NCI-H1048 (cell line): ENCODE measurements around the gene USO1.
"Not testable (repeated sequence)": the region's sequence is repeated elsewhere in the genome, so short reads cannot be mapped to it uniquely, and the experiment has no call there.

Experiments
- DNase-seq: peaks from one replicate; lab custom pipeline; 2025; lab: John Stamatoyannopoulos, UW

USO1 gene

DNA sequence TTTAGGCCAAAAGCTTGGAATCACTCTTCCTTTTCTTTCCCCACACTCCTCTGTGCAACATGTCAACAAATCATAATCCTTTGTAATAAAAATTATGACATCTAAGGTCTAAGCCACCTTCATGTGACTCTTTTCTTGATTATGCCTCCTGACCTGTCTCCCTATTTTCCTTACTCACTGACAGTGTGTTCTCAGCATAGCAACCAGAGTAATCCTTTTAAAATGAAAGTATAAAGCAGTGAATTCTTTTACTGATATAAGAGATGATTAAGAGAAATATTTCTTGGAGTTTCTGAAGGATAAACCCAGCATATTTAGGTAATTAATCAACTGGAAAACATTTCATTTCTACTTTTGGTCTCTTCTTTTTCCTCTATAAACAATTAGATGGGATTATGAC lies 44.7 kb downstream of the USO1 start:
- DNase-seq = no peak

GRCh38 chr4:75771607-75772006 lies 47.2 kb downstream of the USO1 start:
- no peak for DNase-seq

- DNase-seq = no peak
These were observed 53.2 kb downstream of the USO1 start for GRCh38 chr4:75777589-75777988.

DNA sequence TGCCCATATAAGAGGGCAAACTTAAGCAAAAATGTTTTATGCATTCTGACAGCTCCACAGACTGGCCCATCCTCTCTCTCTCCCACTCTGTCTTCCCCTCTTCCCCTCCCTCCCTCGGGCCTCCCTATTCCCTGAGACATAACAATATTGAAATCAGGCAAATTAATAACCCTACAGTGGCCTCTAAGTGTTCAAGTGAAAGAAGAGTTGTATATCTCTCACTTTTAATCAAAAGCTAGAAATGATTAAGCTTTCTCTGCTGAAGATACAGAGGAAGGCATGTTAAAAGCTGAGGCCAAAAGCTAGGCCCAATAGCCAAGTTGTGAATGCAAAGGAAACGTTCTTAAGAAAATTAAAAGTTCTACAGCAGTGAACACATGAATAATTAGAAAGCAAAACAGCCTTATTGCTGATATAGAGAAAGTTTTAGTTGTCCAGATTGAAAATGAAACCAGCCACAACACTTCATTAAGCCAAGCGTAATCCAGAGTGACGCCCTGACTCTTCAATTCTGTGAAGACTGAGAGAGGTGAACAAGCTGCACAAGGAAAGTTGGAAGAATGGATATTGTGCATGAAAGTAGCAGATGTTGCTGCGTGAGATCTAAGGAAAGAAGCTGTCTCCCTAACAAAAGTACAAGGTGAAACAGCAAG lies 54.9 kb downstream of the USO1 start:
- DNase-seq = no peak

DNA sequence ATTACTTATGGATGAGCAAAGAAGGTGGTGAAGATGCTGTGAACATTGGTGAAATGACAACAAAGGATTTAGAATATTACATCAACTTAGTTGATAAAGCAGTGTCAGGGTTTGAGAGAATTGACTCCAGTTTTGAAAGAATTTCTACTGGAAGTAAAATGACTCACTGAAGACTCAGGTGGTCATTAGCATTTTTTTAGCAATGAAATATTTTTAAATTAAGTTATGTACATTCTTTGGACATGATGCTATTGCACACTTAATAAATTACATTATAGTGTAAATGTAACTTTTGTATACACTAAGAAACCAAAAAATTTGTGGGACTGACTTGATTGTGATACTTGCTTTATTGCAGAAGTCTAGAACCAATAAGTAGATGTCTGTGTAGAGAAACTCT lies 56.9 kb downstream of the USO1 start:
- no peak for DNase-seq

GRCh38 chr4:75786526-75786925 lies 62.1 kb downstream of the USO1 start:
- DNase-seq = no peak

- no peak for DNase-seq
These were observed 62.6 kb downstream of the USO1 start for GRCh38 chr4:75786938-75787337.

DNA sequence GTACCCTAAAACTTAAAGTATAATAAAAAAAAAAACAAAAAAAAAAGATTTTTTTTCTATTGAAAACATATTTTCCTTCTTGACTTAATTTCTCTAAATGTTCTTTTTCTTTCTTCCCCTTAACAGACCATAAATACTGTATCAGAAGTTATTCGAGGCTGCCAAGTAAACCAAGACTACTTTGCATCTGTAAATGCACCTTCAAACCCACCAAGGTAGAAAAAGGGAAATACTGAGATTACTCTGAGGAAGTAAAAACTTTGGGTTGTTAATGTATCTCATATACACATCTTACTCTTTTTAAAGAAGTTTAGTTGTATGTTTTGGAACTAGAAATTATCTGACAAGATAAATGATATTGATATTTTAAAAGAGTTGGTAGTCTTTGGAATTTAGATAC lies 65.6 kb downstream of the USO1 start:
- DNase-seq = no peak

GRCh38 chr4:75800972-75801371 lies 76.6 kb downstream of the USO1 start:
- no peak for DNase-seq

- not testable (repeated sequence) for DNase-seq
These were observed 81.7 kb downstream of the USO1 start for GRCh38 chr4:75806035-75806434.

DNA sequence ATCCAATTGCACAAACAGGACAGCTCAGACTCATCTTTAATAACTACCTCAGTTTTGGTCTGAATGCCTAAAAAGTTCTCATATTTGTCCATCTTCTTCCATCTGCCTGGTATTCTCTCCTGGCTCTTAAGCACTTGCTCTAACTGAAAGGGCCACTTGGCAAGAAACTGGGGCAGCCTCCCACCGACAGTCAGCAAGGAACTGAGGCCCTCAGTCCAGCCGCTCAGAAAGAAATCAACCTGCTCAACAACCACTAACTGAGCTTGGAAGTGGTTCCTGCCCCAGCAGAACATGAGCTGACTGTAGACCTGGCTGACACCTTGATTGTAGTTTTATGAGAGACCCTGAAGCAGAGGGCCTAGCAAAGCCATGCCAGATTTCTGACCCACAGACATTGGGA lies 93.5 kb downstream of the USO1 start:
- DNase-seq = no peak

- DNase-seq = no peak
These were observed 94.7 kb downstream of the USO1 start for GRCh38 chr4:75819121-75819520.

GRCh38 chr4:75820197-75820596 lies 95.8 kb downstream of the USO1 start:
- DNase-seq = no peak

GRCh38 chr4:75820676-75821075 lies 96.3 kb downstream of the USO1 start:
- DNase-seq = no peak

GRCh38 chr4:75821216-75821615 lies 96.8 kb downstream of the USO1 start:
- DNase-seq = no peak

DNA sequence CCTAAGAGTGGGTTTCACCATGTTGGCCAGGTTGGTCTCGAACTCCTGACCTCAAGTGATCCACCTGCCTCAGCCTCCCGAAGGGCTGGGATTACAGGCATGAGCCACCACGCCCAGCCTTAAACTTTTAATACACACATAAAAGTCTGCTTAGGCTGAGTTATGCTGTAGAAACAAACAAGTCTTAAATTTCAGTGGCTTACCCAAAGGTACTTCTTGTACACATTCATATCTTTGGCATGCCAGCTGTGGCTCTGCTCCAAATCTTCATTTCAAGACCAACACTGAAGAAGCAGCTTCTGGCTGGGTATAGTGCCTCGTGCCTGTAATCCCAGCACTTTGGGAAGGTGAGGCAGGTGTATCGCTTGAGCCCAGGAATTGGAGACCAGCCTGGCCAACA lies 97.6 kb downstream of the USO1 start:
- no peak for DNase-seq

DNA sequence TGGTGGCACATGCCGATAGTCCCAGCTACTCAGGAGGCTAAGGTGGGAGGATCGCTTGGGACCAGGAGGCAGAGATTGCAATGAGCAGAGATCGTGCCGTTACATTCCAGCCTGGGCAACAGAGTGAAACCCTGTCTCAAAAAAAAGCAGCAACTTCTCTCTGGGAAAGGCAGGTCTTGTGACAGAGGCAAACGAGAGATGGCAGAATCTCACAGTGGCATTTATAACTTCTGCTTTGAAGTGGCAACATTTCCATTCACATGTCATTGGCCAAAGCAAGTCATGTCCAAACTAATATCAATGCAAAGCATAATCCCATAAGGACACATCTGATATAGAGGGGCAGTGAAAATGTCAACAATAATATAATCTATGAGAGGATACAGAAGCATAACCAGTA lies 98.0 kb downstream of the USO1 start:
- no peak for DNase-seq

GRCh38 chr4:75823812-75824211 lies 99.4 kb downstream of the USO1 start:
- no peak for DNase-seq

GRCh38 chr4:75830906-75831305 lies 106.5 kb downstream of the USO1 start:
- DNase-seq = no peak

GRCh38 chr4:75831856-75832405 lies 107.6 kb downstream of the USO1 start:
- DNase-seq = no peak

- DNase-seq = no peak
These were observed 109.9 kb downstream of the USO1 start for GRCh38 chr4:75834095-75834771.

GRCh38 chr4:75834772-75835154 lies 110.4 kb downstream of the USO1 start:
- DNase-seq = no peak

GRCh38 chr4:75841641-75842520 lies 117.5 kb downstream of the USO1 start:
- no peak for DNase-seq
